IPS-20b (cell line): ENCODE data around the gene ANKRD44.

Experiments used
- H3K27ac ChIP-seq: one replicate; pipeline ENCODE4 v1.5.1; 2013; ENCODE audit warnings: low read length
- H3K27me3 ChIP-seq: 2 replicates; pipeline ENCODE4 v1.6.1; 2013; ENCODE audit warnings: mild to moderate bottlenecking, low read length, inconsistent platforms; ENCODE audit not compliant: insufficient read depth
- H3K36me3 ChIP-seq: 2 replicates; pipeline ENCODE4 v1.6.1; 2013; ENCODE audit warnings: low read depth, mild to moderate bottlenecking, inconsistent platforms, low read length, moderate library complexity; ENCODE audit not compliant: insufficient read depth
- H3K4me1 ChIP-seq: 2 replicates; pipeline ENCODE4 v1.6.1; 2013; ENCODE audit warnings: mild to moderate bottlenecking, control low read depth, inconsistent platforms, low read length, moderate library complexity; ENCODE audit not compliant: insufficient read depth
- H3K4me3 ChIP-seq: 2 replicates; pipeline ENCODE4 v1.5.1; 2013; ENCODE audit warnings: mild to moderate bottlenecking, low read length, inconsistent platforms
- H3K9ac ChIP-seq: 2 replicates; pipeline ENCODE4 v1.6.1; 2013; ENCODE audit warnings: low read depth, mild to moderate bottlenecking, inconsistent platforms, low read length, moderate library complexity
- H3K9me3 ChIP-seq: 2 replicates; pipeline ENCODE4 v1.6.1; 2013; ENCODE audit warnings: mild to moderate bottlenecking, low read depth, low read length, inconsistent platforms; ENCODE audit not compliant: insufficient read depth

ANKRD44 gene

DNA sequence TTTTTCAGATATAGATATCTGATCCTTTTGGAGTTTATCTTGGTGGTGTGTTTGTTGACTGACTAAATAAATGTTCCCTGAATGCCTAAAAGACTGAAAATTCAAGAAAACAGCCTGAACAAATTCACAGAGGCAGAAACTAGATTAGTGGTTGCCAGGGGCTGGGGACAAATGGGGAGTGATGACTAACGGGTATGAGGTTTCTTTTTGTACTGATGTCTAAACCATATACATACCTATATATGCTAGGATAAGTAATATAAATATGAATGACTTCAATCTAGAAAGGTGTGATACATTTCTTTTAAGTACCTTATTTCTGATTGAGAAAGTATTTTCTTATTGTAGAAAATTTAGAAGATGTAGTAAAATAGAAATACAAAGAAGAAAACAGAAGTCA, 207.2 kb downstream of the ANKRD44 start:
- H3K4me3 ChIP-seq = no peak overlapping the region

DNA sequence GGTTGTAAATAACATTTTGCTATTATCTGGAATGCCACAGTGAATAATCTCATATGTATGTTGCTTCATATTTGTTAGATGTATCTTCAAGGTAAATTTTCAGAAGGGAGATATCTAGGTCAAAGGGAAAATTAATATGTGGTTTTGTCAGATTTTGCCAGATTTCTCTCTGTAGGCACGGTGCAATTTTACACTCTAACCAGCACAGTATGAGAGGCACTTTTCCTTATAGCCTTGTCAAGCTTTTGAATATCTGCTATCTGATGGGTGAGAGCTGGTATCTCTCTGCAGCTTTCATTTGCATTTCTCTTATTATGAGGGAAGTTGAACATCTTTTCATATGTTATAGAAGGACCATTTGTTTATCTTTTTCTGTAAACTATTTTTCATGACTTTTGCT, 208.3 kb downstream of the ANKRD44 start:
- H3K36me3 ChIP-seq = no peaks in the 10 kb centered on the region
- H3K4me3 ChIP-seq = no peak overlapping the region
- H3K9me3 ChIP-seq = no peaks in the 10 kb centered on the region
- no peak overlapping the region for H3K27ac ChIP-seq
- H3K27me3 ChIP-seq = no peaks in the 10 kb centered on the region
- no peak overlapping the region for H3K9ac ChIP-seq
- H3K4me1 ChIP-seq = no peaks in the 10 kb centered on the region

More for the DNA sequence above, 207.2 kb downstream of the ANKRD44 start:
- Histone ChIP-seq H3K9ac (no peak overlapping the region), H3K27me3 (no peaks in the 10 kb centered on the region), H3K36me3 (no peaks in the 10 kb centered on the region), H3K9me3 (no peaks in the 10 kb centered on the region), H3K4me1 (no peaks in the 10 kb centered on the region), H3K27ac (no peak overlapping the region)

DNA sequence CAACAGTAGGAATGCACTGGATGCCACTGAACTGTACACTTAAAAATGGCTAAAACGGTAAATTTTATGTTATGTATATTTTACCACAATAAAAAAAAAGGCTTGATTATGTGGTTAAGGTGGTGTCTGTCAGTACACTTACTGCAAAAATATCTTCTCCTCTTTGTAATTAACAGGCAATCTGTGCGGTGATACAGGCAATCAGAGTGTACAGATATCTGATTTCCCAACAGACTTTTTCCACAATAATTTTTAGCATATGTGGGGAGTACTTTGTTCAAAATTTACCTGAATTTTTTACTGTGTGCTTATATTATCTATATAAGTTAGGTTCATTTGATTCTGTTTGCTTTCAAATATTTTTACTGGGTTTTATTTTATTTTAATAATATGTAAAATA, 209.1 kb downstream of the ANKRD44 start:
- Histone ChIP-seq H3K36me3 (no peaks in the 10 kb centered on the region), H3K9me3 (no peaks in the 10 kb centered on the region), H3K4me1 (no peaks in the 10 kb centered on the region), H3K27ac (no peak overlapping the region), H3K9ac (no peak overlapping the region), H3K4me3 (no peak overlapping the region), H3K27me3 (no peaks in the 10 kb centered on the region)

DNA sequence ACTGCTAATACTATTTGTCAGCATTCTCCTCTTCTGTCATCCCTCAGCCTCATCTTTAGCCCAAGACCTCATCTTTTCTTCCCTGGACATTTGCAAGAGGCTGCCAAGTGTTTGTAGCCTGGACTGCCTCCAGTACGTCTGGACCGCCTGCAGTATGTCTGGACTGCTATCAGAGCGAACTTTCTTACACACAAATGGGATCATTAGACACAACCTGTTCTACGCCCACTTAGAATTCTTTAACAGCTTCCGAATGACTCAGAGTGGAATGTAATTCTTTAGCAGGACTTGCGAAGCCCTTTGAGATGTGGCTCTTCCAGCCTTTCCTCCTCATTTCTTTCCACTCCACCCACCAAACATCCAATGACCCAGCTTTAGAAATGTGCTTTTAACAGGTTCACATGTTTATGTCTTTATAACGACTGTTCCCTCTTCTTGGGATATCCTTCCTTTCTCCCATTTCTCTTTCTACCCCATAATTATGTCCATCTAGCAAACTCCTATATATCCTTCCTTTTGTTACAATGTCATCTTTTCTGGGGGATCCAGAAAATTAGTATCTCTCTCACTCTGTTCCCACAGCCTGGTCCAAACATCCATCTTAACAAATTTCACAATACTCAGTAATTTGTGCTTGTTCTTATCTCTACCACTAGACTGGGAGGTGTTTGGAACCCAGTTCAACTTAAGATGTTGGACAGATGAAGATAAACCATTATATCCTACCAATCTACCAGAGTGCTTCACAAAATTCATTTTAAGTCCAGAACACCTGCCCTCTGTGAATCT, 212.8 kb downstream of the ANKRD44 start:
- H3K36me3 ChIP-seq = no peaks in the 10 kb centered on the region
- H3K27ac ChIP-seq = no peak overlapping the region
- no peaks in the 10 kb centered on the region for H3K4me1 ChIP-seq
- no peak overlapping the region for H3K9ac ChIP-seq
- H3K27me3 ChIP-seq = no peaks in the 10 kb centered on the region
- no peak overlapping the region for H3K4me3 ChIP-seq
- H3K9me3 ChIP-seq = no peaks in the 10 kb centered on the region

DNA sequence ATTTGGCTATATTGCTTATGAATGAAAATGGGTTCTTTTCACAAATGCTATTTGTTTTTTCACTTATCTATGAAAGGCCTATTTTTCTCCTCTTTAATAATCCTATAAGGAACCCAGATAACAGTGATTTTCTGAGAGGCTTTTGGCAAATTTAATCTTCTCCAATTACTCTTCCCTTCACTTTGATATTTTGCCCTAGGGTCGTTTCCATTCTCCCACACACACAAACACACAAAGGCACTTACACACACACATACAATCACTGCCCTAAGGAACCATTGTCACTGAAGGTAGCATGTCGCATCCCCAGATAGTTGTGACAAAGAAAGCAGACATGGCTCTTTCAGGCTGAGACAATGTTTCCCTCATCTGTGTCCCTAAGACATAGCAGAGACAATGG, 213.9 kb downstream of the ANKRD44 start:
- no peak overlapping the region for H3K4me3 ChIP-seq
- H3K9ac ChIP-seq = no peak overlapping the region
- H3K27ac ChIP-seq = no peak overlapping the region
- H3K4me1 ChIP-seq = no peaks in the 10 kb centered on the region
- no peaks in the 10 kb centered on the region for H3K36me3 ChIP-seq
- H3K9me3 ChIP-seq = no peaks in the 10 kb centered on the region
- H3K27me3 ChIP-seq = no peaks in the 10 kb centered on the region

DNA sequence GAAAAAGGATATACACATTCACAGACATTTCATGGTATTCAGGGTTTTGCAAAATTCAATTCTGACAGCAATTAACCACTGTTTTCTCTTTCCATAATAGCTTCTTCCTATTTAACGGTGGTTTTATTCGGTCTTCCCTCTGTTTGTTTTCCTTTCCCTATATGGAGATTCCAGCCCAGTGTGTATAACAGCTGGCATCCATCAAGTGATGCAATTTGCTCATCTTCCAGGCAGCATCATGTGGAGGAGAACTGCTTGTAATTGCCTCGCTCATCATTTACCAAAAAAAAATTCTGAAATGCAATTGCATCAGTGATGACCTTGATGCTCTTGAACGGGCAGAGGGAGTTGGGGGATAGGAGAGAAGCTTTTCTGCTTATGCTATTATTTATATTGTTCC, 218.1 kb downstream of the ANKRD44 start:
- Histone ChIP-seq H3K4me1 (no peaks in the 10 kb centered on the region), H3K27ac (no peak overlapping the region), H3K36me3 (no peaks in the 10 kb centered on the region), H3K9me3 (no peaks in the 10 kb centered on the region), H3K9ac (no peak overlapping the region), H3K4me3 (no peak overlapping the region), H3K27me3 (no peaks in the 10 kb centered on the region)

DNA sequence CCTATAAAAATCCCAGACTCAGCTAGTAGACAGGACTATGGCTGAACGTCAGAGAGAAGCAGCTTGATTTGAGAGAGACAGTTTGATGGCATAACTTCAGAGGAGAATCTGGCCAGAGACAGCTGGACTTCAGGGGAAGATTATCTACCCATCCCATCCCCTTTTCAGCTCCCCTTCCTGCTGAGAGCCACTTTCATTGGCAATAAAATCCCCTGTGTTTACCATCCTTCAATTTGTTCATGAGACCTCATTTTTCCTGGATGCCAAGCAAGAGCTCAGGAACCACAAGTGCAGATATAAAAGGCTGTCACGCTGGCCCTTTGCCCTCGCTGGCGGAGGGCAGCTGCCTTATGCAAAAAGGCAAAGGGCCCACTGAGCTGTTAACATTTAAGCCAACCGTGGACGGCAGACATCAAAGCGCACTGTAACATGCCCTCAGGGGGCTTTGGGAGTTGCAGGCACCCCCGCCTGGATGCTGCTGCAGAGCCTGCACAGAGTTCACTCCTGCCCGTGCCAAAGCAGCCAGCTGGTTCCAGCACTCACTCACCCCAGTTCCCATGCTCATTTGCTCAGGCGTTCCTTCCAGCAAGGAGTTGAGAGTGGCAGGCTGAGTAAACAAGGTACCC, 219.7 kb downstream of the ANKRD44 start:
- Histone ChIP-seq H3K9ac (no peak overlapping the region), H3K4me3 (no peak overlapping the region), H3K36me3 (no peaks in the 10 kb centered on the region), H3K27ac (no peak overlapping the region), H3K9me3 (no peaks in the 10 kb centered on the region), H3K27me3 (no peaks in the 10 kb centered on the region), H3K4me1 (no peaks in the 10 kb centered on the region)

DNA sequence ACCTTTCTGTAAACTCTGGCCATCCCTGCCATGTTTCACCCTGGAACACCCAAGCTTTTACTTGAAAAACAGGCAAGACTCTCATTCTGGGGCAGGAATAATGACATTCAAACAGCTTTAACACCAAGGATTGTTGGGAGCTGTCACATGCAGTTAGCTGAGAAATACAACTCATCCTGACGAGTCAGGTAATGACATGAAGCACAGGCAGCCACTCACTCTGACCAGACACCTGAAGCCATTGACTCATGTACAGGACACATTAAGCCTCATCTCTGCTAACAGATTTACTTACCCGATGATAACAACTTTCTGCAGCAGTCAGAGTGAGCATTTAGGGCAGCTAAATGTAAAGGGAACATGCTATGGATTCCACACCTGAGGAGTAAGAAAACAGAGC, 220.9 kb downstream of the ANKRD44 start:
- Histone ChIP-seq H3K4me1 (no peaks in the 10 kb centered on the region), H3K27ac (no peak overlapping the region), H3K9me3 (no peaks in the 10 kb centered on the region), H3K4me3 (no peak overlapping the region), H3K36me3 (no peaks in the 10 kb centered on the region), H3K27me3 (no peaks in the 10 kb centered on the region), H3K9ac (no peak overlapping the region)

DNA sequence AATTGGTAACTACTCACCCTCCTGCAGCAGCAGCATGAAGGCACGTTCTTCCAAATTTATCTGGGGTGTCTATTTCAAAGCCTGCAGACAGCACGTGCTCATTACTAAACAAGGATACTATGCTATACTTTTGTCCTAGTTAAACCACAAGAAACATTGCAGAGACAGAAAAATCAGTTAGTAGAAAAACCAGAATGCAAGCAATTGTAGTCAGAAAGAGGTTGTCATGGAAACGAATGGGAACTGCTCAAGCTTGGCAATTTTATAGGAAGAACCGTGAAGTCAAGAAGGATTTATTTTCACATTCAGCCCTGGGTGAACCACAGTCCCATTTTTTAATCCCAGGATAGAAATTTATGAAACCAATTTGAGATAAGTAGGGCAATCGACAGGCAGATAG, 221.9 kb downstream of the ANKRD44 start:
- H3K4me1 ChIP-seq = no peaks in the 10 kb centered on the region
- H3K36me3 ChIP-seq = no peaks in the 10 kb centered on the region
- H3K4me3 ChIP-seq = no peak overlapping the region
- H3K9me3 ChIP-seq = no peaks in the 10 kb centered on the region
- H3K27me3 ChIP-seq = no peaks in the 10 kb centered on the region
- no peak overlapping the region for H3K9ac ChIP-seq
- H3K27ac ChIP-seq = no peak overlapping the region

DNA sequence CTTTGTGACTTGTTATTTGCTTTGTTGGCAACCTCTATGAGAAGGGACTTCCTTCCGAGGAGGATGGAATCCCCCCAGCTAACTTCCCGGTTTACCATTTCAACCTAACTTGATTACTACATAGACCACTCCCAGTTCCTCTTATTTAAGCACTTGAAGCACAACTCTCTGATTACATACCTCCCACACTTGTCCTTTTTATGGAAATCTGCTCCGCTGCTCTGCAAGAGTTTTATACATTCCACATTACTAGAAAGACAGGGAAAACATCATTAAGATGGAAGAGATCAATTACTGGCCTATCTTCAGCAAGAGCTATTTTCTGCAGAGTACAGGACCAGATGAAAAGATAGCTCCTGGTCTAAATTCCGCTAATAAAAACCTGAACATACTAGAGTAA, 224.1 kb downstream of the ANKRD44 start:
- H3K36me3 ChIP-seq = no peaks in the 10 kb centered on the region
- H3K9ac ChIP-seq = no peak overlapping the region
- H3K4me1 ChIP-seq = no peaks in the 10 kb centered on the region
- no peaks in the 10 kb centered on the region for H3K27me3 ChIP-seq
- no peak overlapping the region for H3K4me3 ChIP-seq
- H3K9me3 ChIP-seq = no peaks in the 10 kb centered on the region
- no peak overlapping the region for H3K27ac ChIP-seq

DNA sequence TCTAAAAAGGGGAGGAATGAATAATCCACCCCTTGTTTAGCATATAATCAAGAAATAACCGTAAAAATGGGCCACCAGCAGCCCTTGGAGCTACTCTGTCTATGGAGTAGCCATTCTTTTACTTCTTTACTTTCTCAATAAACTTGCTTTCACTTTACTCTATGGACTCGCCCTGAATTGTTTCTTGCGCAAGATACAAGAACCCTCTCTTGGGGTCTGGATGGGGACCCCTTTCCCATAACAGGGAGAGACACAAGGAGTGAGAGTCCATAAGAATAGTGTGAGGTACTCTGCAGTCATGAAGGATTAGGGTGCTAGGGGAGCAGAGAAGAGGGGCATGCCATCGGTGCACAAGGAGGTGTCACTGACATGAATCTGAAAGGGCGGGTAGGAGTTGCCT, 224.9 kb downstream of the ANKRD44 start:
- no peak overlapping the region for H3K27ac ChIP-seq
- no peaks in the 10 kb centered on the region for H3K4me1 ChIP-seq
- H3K9me3 ChIP-seq = no peaks in the 10 kb centered on the region

DNA sequence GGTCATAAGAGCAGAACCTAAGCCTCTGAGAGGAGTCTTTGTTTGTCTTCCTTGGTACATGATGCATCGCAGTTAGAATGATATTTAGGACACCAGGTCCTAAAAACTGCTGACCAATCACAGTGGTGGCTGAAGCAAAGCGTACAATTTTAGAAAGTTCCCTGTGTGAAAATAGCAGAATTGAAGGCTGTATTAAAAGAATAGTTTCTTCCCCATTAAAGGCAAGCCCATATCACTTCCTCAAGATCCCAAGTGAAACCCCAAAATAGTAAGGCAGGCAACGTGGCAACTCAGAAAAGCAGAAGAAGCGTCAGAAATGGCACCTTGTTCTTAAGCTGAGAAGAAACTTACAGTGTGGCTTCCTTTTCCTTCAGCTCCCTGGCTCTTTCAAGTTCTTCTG, 229.3 kb downstream of the ANKRD44 start:
- Histone ChIP-seq H3K9me3 (no peaks in the 10 kb centered on the region), H3K27ac (no peak overlapping the region), H3K9ac (no peak overlapping the region), H3K4me1 (no peaks in the 10 kb centered on the region), H3K36me3 (no peaks in the 10 kb centered on the region), H3K27me3 (no peaks in the 10 kb centered on the region), H3K4me3 (no peak overlapping the region)

More for the DNA sequence above, 224.9 kb downstream of the ANKRD44 start:
- H3K4me3 ChIP-seq = no peak overlapping the region
- no peaks in the 10 kb centered on the region for H3K36me3 ChIP-seq
- H3K27me3 ChIP-seq = no peaks in the 10 kb centered on the region
- no peak overlapping the region for H3K9ac ChIP-seq
